HG03432 (cell line): ENCODE data around the gene BMAL2.

Experiments used
- ATAC-seq: cut with Tn5 transposase; IDR thresholded peaks from one replicate; pipeline ENCODE4 v1.9.1; 2021; ENCODE audit warnings: mild to moderate bottlenecking, moderate library complexity; ENCODE audit not compliant: unreplicated experiment

The BMAL2 gene

DNA sequence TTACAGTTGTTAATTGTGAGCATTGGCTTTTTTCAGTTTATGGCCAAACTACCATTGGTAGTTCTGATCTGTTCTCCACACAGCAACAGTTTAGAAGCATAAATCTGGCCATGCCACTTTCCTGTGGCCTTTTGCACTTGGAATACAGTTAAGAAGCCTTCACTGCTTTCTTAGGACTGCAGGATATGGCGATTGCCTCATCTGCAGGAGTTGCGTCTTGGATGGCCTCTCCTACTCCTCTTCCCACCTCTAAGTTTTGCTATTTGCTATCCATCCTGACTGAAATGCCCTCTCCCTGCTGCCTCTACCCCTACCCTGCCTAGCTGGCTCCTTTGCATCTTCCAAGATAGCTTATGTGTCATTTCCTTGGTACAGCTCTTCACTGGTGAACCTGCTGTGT is 12.8 kb upstream of the BMAL2 start:
- no peak for ATAC-seq

GRCh38 chr12:27324530-27324929 is 8.1 kb upstream of the BMAL2 start:
- ATAC-seq: no peak

DNA sequence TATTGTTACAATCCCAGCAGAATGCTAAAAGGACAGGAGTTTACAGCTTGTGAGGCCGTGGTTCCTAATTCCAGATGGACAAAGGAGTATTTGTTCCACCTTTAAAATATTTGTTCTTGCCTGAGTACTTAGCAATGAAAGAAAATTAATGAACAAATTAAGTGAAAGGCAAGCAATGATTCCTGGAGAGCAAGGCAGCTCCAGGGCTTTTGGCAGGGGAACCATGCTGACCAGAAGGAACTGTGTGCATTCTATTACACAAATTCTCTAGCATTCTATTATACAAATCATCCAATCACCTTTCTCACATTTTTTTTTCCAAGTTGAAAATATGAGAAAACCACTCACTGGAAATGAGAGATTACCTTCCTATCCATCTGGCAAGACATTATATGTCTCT is 1.8 kb upstream of the BMAL2 start:
- no peak for ATAC-seq

- ATAC-seq: peak; percentile 40
Observed at GRCh38 chr12:27331291-27331926, 1.2 kb upstream of the BMAL2 start.

- no peak for ATAC-seq
Observed at GRCh38 chr12:27331927-27332324, 710 bp upstream of the BMAL2 start.

DNA sequence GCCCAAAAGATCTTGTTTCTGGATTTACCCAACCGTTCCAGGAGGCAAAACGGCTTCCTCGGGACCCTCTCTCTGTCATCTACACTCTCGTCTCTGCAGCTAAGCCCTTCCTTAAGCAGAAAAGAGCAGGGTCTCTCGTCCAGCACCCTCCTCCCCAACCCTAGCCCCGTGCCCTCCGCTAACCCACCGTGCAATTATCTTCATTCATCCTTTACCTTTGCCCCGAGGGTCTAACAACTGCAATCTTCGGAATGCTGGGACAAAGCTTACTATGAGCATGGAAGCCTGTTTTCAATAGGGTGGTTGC is 276 bp upstream of the BMAL2 start:
- no peak for ATAC-seq

DNA sequence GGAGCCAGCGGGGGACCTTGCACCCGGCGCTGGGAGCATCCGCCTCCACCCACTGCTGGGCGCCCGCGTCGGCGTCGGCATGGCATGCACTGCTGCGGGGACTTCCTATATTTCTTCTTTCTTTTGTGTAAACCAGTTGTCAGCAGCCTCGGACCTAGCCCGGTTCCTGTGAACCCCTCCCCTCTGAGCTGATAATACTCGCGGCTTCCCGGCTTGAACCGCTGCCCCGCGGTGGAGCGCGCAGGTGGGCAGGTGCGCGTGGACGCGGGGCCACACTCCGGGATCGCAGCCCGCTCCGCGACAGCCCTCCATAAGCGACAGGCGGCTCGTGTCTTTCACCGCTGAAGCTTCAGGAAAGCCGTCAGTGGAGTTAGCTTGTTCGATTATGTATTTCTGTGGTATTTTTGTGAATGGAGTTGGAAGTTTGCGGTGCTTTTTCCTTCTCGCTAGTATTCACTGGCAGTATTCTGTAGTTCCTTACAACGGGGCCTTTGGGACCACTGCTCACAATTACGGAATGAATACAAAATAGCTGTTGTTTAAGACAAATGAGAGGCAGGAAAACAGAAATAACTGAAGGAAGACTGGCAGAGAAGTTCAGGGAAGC is 870 bp downstream of the BMAL2 start:
- peak; percentile 28 for ATAC-seq

- no peak for ATAC-seq
Observed at GRCh38 chr12:27334042-27334720, 1.5 kb downstream of the BMAL2 start.

GRCh38 chr12:27334721-27335082 is 2.1 kb downstream of the BMAL2 start:
- ATAC-seq: no peak

- ATAC-seq: no peak
Observed at GRCh38 chr12:27335364-27336281, 3.0 kb downstream of the BMAL2 start.

GRCh38 chr12:27336282-27336653 is 3.6 kb downstream of the BMAL2 start:
- ATAC-seq: no peak

DNA sequence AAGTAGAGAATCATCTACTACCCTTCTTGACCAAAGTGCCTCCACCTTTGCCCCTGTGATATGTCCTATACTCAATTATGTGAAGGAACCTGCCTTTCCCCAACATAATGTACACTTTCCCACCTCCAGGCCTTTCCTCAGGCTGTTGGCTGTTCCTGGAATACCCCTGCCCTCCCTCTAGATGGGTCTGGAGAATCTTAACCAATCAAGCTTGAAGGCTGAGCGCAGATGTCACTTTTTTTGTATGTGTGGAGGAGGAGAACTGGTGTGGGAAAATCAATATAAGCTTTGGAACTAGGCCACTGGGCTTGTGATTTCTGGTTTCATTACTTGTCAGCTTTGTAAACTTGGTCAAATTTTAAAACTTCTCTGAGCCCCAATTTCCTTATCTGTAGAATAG is 4.7 kb downstream of the BMAL2 start:
- ATAC-seq: no peak

DNA sequence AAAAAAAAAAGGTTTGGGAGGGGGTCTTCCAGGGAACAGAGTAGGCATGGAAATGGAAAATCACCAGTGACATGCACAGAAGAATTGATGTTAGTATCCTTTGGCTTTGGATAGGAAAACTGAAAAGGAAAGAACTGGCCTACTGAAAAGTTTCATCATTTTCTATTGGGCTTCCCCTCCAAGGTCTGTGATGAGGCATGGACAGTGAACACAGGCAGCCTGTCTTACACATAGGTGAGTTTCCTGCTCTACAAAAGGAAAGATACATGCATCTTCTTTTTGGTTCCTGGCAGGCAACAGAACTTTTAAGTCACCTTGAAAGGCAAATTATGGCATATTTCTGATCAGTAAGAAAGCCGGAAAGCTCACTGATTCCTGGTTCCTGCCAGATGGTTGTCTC is 5.8 kb downstream of the BMAL2 start:
- ATAC-seq: peak; percentile 30

- no peak for ATAC-seq
Observed at GRCh38 chr12:27340971-27341370, 8.3 kb downstream of the BMAL2 start.

DNA sequence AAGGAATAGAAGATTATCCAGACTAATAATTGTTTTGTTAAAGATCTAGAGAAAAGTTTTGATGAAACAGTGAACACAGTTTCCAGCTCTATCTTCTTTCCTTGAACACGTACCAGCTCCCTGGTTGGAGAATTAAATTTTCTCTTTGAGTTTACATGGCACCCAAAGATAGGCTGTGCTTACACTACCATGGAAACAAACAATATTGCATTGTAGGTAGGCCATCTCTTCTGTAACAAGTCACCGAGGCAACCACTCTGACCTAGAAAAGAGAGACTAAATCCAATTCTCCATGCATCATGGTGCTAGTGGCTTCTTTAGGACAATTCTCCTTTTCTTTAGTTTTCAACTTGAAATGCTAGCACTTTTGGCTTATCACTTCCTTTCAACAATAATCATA is 9.9 kb downstream of the BMAL2 start:
- ATAC-seq: no peak

DNA sequence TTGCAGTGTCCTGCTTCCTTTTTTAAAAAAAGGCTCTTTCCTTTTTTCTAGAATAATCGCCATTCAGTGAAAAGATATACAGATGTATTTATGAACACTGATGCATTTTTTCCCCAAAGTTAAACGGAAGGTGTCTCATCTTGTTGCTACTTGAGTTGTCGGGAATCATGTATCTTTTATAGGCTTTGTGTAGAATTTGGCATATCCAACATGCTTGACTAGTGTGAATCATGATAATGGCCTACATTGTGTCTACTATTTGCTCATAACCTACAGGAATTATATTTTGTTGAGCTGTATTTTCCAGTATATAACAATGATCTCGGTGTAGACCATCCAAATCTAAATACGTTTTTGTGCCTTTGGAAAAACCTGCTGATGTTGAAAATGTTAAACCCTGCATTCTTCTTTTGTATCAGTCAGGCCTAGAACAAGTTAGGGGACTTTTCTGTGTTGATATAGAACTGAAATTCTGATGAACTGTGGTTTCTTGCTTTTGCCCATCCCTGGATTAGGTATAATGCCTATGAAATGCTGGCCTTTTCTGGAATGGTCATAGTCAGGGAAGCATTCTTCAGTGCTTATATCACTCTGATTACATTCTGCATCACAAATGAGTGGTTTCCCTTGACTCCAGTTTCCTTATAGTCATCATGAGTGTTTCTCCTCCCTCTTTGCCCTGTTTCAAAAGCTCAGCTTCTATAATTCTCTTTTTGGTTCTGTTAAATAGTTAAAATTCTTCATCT is 10.8 kb downstream of the BMAL2 start:
- no peak for ATAC-seq

GRCh38 chr12:27344246-27344645 is 11.6 kb downstream of the BMAL2 start:
- no peak for ATAC-seq

GRCh38 chr12:27344760-27345159 is 12.1 kb downstream of the BMAL2 start:
- no peak for ATAC-seq

GRCh38 chr12:27345376-27345775 is 12.7 kb downstream of the BMAL2 start:
- ATAC-seq: no peak

- no peak for ATAC-seq
Observed at GRCh38 chr12:27347779-27348178, 15.1 kb downstream of the BMAL2 start.

DNA sequence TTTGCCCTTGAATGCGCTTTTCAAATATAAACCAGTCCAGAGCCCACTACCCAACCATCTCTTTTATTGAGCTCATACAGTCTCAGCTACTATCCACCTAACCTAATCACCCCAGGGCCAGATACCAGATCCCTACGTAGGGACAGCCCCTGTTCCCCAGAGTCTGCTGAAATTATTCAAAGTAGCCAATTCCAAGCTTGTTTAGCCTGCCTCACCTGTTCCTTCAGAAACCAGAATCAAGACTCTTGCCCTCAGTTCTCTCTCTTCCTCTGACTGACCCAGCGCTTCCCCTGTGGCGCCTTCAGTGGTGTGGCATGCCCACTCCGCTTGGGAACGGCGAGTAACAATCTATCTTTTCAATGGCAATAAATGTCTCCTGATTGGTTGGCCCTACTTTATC is 18.8 kb downstream of the BMAL2 start:
- no peak for ATAC-seq
